ENCODE data around the gene TBC1D8.

TBC1D8 gene

GRCh38 chr2:101151146-101151858, at the start of gene TBC1D8:
Gene TBC1D8 (minus strand): TSS chr2:101151382. CDS start chr2:101151253, 129 bp downstream.
- Histone ChIP-seq H3K36me3 (ENCODE audit: insufficient read depth, low read length) (no peaks in the 10 kb centered on the region), H3K27ac (no peak within 1 kb of the TSS), H3K4me3 (peak within 1 kb of the TSS; percentile 94), H3K9ac (ENCODE audit: insufficient read length) (peak within 1 kb of the TSS; percentile 94), H3K9me3 (ENCODE audit: low read depth, low read length) (no peaks in the 10 kb centered on the region)
- no peak for DNase-seq (ENCODE audit: low read depth, low spot score)
- TF ChIP-seq POLR2AphosphoS5 (IDR thresholded peaks at IDR 0.05; ENCODE audit: borderline replicate concordance, low read depth, low read length) = peak; percentile 89
- no peak for TF ChIP-seq EZH2 (IDR thresholded peaks at IDR 0.05)

GRCh38 chr2:101200676-101201075, 49.5 kb upstream of the TBC1D8 start:
- Histone ChIP-seq H3K4me3 (no peak overlapping the region), H3K9ac (ENCODE audit: insufficient read length) (no peak overlapping the region), H3K36me3 (ENCODE audit: insufficient read depth, low read length) (no peaks in the 10 kb centered on the region), H3K27ac (no peak overlapping the region), H3K9me3 (ENCODE audit: low read depth, low read length) (no peaks in the 10 kb centered on the region)
- TF ChIP-seq FOXP2 (optimal IDR thresholded peaks at IDR 0.05; ENCODE audit: control extremely low read depth, extremely low read length, insufficient read depth) (no peak), EZH2 (IDR thresholded peaks at IDR 0.05) (no peak)
- DNase-seq (ENCODE audit: low read depth, low spot score) = no peak

GRCh38 chr2:101199251-101199791, 48.1 kb upstream of the TBC1D8 start:
- no peak for TF ChIP-seq FOXP2 (optimal IDR thresholded peaks at IDR 0.05; ENCODE audit: control extremely low read depth, extremely low read length, insufficient read depth)
- TF ChIP-seq POLR2AphosphoS5 (IDR thresholded peaks at IDR 0.05; ENCODE audit: borderline replicate concordance, low read depth, low read length) = no peak
- no peak for TF ChIP-seq EZH2 (IDR thresholded peaks at IDR 0.05)
- no peak for DNase-seq (ENCODE audit: low read depth, low spot score)
- no peak overlapping the region for H3K4me3 ChIP-seq
- H3K36me3 ChIP-seq (ENCODE audit: insufficient read depth, low read length) = no peaks in the 10 kb centered on the region
- no peaks in the 10 kb centered on the region for H3K9me3 ChIP-seq (ENCODE audit: low read depth, low read length)
- H3K27ac ChIP-seq = no peak overlapping the region
- no peak overlapping the region for H3K9ac ChIP-seq (ENCODE audit: insufficient read length)

- H3K4me3 ChIP-seq = no peak overlapping the region
- no peak for TF ChIP-seq POLR2AphosphoS5 (IDR thresholded peaks at IDR 0.05; ENCODE audit: borderline replicate concordance, low read depth, low read length)
- TF ChIP-seq EZH2 (IDR thresholded peaks at IDR 0.05) = no peak
- no peak for TF ChIP-seq FOXP2 (optimal IDR thresholded peaks at IDR 0.05; ENCODE audit: control extremely low read depth, extremely low read length, insufficient read depth)
- no peaks in the 10 kb centered on the region for H3K36me3 ChIP-seq (ENCODE audit: insufficient read depth, low read length)
- DNase-seq (ENCODE audit: low read depth, low spot score) = no peak
- H3K9ac ChIP-seq (ENCODE audit: insufficient read length) = no peak overlapping the region
- H3K9me3 ChIP-seq (ENCODE audit: low read depth, low read length) = no peaks in the 10 kb centered on the region
- H3K27ac ChIP-seq = no peak overlapping the region
Measured at GRCh38 chr2:101197814-101198213, 46.6 kb upstream of the TBC1D8 start.

- no peak overlapping the region for H3K4me3 ChIP-seq
- H3K36me3 ChIP-seq (ENCODE audit: insufficient read depth, low read length) = no peaks in the 10 kb centered on the region
- H3K9ac ChIP-seq (ENCODE audit: insufficient read length) = no peak overlapping the region
- no peaks in the 10 kb centered on the region for H3K9me3 ChIP-seq (ENCODE audit: low read depth, low read length)
- TF ChIP-seq POLR2AphosphoS5 (IDR thresholded peaks at IDR 0.05; ENCODE audit: borderline replicate concordance, low read depth, low read length) = no peak
- no peak for TF ChIP-seq EZH2 (IDR thresholded peaks at IDR 0.05)
- no peak for TF ChIP-seq FOXP2 (optimal IDR thresholded peaks at IDR 0.05; ENCODE audit: control extremely low read depth, extremely low read length, insufficient read depth)
- H3K27ac ChIP-seq = no peak overlapping the region
- DNase-seq (ENCODE audit: low read depth, low spot score) = no peak
Measured at GRCh38 chr2:101197215-101197745, 46.1 kb upstream of the TBC1D8 start.

- Histone ChIP-seq H3K27ac (no peak overlapping the region), H3K4me3 (no peak overlapping the region), H3K9me3 (ENCODE audit: low read depth, low read length) (no peaks in the 10 kb centered on the region), H3K9ac (ENCODE audit: insufficient read length) (no peak overlapping the region), H3K36me3 (ENCODE audit: insufficient read depth, low read length) (no peaks in the 10 kb centered on the region)
- DNase-seq (ENCODE audit: low read depth, low spot score) = no peak
- TF ChIP-seq FOXP2 (optimal IDR thresholded peaks at IDR 0.05; ENCODE audit: control extremely low read depth, extremely low read length, insufficient read depth) (no peak), EZH2 (IDR thresholded peaks at IDR 0.05) (no peak), POLR2AphosphoS5 (IDR thresholded peaks at IDR 0.05; ENCODE audit: borderline replicate concordance, low read depth, low read length) (no peak)
Measured at GRCh38 chr2:101195871-101196661, 44.9 kb upstream of the TBC1D8 start.

GRCh38 chr2:101193033-101193626, 41.9 kb upstream of the TBC1D8 start:
- no peak for DNase-seq (ENCODE audit: low read depth, low spot score)
- Histone ChIP-seq H3K9ac (ENCODE audit: insufficient read length) (no peak overlapping the region), H3K36me3 (ENCODE audit: insufficient read depth, low read length) (no peaks in the 10 kb centered on the region), H3K9me3 (ENCODE audit: low read depth, low read length) (no peaks in the 10 kb centered on the region), H3K4me3 (no peak overlapping the region), H3K27ac (no peak overlapping the region)
- no peak for TF ChIP-seq FOXP2 (optimal IDR thresholded peaks at IDR 0.05; ENCODE audit: control extremely low read depth, extremely low read length, insufficient read depth)
- TF ChIP-seq EZH2 (IDR thresholded peaks at IDR 0.05) = no peak
- no peak for TF ChIP-seq POLR2AphosphoS5 (IDR thresholded peaks at IDR 0.05; ENCODE audit: borderline replicate concordance, low read depth, low read length)
